HUDEP-2 (cell line): Measurements from ENCODE around the gene ATP6V1F.
A peak's percentile ranks its signal among the peaks of the same experiment; 100 is the strongest.

Source experiments
- DNase-seq, 76 experiments: peaks; one replicate each; lab custom pipeline; 2025; ENCODE audit not compliant: unreplicated experiment in 76 of 76; lab: John Stamatoyannopoulos, UW

ATP6V1F gene

DNA sequence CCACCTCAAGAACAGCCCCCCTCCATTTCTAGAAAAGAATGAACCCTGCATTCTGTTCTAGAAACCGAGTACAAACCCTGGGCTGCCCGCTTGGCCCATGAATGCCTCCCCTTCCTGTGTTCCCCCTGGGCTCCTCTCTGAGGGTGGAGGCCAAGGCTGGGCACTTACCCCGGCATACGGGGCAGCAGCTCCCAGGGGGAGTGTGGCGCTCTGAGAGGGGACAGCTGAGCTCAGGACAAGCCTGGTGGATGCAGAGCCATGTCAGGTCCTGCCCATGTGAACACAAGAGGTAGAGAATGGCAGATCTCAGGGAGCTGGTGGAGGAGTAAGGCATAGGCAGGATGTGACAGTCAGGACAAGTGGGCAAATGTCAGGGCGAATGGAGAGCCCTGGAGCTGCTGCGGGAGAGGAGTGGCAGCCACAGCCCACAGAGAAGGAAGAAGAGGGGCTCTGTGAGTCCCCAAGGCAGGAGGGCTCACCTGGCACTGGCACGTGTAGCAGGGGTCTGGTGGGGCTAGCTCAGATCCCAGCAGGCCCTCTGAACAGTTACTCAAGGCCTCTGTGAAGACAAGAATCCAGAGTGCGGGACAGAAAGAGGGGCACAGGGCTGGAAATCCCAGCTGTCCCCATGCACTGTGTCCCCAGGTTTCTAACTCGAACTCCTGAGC lies 18.9 kb downstream of the ATP6V1F start:
- no peak for DNase-seq

DNA sequence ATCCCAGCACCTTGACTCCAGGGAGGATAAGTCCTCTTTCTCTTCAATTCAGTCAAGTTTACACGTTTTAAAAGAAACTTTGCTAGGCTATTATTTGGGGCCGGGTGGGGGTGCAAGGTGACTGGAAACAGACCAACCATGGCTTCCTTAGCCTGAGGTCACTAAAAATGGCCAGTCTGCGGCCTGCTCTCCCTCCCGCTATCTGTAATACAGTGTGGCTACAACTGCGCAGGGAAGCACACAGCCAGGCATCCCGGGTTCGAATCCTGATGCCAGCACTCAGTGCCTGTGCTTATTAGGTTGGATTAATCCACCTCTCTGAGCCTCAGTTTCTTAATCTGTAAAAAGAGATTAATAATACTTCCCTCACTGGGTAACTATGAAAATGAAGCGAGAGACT lies 19.5 kb downstream of the ATP6V1F start:
- DNase-seq, result no peak

DNA sequence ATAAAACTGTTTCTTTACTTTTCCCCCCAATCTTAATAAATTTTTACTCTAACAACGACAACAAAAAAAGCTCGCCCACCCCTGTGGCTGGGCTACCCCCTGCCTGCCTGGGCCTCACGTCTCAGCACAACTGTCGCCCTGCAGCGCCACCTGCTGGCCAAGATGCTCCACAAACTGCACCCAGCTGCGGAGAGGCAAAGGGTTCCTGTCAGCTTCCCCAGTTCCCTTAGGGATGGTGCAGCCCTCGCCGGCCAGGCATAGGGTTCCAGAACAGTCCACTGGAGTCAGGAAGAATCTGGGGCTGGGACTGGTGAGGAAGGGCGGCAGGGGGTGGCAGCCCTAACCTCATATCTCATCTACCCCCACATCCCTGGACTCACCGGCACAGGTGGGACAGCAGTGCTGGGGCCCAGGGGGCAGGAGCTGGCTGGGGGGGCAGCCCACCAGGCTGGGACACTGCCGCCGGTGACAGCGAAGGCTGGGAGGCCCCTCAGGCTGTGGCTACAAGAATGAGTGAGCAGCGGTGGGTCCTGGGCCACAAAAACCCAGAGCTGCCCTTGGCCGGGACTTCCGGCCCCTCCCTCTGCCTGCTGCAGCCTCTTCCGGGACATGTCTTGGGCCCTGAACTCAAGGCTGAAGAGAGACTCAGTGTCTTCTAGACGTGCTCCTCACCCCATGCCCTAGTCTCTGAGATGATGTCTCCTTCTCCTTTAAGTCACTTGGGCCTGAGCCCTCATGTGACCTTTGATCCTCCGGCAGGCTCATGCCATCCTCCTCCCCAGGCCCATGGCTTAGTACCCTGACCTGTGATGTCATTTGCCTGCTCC lies 21.2 kb downstream of the ATP6V1F start:
- peak in 70 of 76 experiments; percentile 3 to 82 (median 56) for DNase-seq

GRCh38 chr7:128884561-128885369 lies 22.1 kb downstream of the ATP6V1F start:
- no peak for DNase-seq

DNA sequence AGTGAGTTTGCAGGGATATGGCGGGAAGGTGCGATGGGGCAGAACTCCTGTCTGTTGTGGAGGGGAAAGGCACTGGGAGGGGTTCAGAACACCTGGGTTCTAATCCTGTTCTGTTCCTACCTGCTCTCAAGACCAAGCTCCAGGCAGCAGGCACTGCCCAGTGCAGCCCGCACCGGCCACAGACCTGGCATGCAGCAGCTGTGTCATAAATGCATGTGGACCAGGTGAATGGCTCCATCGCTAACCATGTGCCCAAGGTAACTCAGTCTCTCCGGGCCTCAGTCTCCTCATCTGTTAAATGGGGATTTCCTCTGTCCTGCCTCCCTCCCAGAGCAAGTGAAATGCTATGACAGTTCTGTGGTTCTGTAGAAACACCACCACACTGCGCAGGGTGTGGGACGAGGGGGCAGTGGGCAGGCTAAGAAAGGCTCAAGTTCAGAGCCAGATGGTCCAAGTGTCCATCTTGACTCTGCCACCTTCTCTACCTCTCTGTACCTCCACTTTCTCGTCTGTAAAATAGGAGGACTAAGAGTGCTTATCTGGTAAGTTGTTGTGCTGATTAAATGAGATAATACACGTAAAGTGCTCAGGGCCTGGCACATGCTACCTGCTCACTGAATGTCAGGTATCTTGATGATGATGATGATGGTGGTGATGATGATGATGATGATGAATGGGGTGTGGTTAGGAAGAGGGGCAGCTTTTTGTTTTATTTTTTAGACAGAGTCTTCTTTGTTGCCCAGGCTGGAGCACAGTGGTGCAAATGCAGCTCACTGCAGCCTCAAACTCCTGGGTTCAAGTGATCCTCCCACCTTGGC lies 22.9 kb downstream of the ATP6V1F start:
- no peak for DNase-seq

DNA sequence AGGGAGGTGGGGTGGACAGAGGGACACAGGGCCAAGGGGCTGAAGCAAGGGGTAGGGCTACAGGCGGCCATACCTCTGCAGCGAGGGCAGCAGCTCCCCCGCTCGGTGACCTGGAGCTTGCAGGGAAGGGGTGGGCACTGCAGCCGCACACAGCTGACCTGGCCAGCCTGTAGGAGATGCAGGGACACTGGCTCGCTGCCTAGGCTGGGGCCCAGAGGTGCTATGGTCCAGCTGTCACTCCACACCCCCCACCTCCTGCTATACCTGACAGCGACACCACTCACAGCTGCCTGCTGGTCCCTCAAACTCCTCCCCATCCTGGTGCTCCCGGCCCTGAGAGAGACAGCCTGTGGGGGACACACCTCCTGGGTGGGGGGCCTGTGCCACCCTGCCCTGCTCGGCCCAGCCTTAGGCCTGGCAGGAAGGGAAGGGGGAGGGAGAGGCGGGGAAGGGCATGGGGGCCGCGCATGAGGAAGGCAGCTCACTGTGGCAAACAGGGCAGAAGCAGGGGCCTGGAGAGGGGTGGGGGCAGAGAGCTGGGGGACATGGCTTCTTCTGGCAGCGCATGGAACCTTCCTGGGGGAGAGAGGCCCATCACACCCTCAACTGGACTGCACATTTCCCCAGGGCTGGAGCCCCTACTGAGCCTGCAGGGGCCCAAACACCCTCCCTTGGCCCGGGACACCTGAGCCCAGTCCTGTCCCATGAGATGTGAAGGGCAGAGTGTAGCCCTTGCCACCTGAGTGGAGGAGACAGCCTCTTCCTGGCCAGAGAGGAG lies 23.9 kb downstream of the ATP6V1F start:
- DNase-seq, result no peak

DNA sequence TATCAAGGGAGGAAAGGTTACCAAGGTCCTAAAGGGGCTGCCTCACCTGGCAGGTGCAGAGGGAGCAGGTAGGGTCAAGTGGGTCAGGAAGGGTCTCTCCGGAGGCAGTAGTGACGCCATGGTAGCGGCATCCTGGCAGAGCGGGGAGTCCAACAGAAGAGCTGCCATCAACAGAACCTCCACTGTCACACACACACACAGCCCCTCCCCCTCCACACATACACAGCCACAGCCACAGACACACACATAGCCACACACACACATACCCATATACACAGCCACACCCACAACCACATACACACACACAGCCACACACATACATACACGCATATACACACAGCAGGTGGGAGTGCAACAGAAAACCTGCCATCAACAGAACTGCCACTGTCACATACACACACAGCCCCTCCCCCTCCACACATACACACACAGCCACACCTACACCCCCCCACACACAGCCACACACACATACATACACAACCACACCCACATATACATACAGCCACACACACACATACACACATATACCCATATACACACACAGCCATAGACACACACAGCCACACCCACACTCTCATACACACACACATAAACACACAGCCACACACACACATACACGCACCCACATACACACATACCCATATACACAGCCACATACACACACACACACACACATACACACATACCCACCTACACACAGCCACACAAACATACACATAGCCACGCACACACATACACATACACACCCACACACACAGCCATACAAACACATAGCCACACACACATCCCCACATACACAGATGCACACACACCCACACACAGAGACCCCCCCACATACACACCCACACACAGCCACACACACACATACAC lies 24.7 kb downstream of the ATP6V1F start:
- DNase-seq, result no peak

- DNase-seq, result no peak
Observed at GRCh38 chr7:128888039-128888755, 25.5 kb downstream of the ATP6V1F start.

GRCh38 chr7:128888756-128889095 lies 26.1 kb downstream of the ATP6V1F start:
- DNase-seq, result no peak

- DNase-seq, result no peak
Observed at GRCh38 chr7:128889121-128889520, 26.5 kb downstream of the ATP6V1F start.

GRCh38 chr7:128890306-128891109 lies 27.9 kb downstream of the ATP6V1F start:
- DNase-seq, result peak in 10 of 76 experiments; percentile 2 to 29 (median 11)

DNA sequence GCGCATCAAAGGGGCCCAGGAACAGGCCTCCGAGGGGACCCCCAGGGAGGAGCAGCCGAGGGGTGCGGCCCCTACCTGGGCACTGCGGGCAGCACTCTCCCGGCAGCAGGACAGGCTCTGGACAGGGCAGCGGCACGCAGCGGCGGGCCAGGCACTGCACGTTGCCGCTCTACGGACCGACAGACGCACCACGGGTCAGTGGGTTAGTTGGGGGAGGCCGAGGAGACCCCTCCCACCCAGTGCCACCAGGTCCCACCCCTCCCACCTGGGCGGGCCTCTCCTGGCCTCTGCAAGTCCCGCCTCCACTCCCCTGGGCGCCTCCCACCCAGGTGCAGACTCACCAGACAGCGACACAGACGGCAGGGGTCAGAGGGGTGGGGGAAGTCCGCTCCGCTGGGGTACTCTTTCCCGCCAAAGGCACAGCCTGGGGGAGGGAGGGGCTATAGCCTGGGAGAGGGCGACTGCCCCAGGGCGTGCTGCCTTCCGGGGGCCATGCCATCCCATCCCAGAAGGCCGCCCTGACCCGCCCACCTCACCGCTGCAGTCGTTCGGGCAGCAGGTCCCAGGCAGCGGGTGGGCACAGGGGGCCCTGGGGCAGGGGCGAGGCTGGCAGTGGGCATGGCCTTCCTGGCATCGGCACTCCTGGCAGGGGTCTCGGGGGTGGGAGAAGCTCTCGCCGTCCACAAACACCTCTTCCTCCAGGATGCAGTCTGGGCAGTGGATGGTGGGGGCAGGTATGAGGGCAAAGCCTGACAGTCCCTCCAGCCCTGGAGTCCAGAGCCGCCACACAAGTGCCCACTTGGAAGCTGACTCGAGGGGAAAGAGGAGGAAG lies 28.7 kb downstream of the ATP6V1F start:
- no peak for DNase-seq

GRCh38 chr7:128891942-128892269 lies 29.2 kb downstream of the ATP6V1F start:
- no peak for DNase-seq

- DNase-seq, result no peak
Observed at GRCh38 chr7:128892521-128893250, 30.0 kb downstream of the ATP6V1F start.

DNA sequence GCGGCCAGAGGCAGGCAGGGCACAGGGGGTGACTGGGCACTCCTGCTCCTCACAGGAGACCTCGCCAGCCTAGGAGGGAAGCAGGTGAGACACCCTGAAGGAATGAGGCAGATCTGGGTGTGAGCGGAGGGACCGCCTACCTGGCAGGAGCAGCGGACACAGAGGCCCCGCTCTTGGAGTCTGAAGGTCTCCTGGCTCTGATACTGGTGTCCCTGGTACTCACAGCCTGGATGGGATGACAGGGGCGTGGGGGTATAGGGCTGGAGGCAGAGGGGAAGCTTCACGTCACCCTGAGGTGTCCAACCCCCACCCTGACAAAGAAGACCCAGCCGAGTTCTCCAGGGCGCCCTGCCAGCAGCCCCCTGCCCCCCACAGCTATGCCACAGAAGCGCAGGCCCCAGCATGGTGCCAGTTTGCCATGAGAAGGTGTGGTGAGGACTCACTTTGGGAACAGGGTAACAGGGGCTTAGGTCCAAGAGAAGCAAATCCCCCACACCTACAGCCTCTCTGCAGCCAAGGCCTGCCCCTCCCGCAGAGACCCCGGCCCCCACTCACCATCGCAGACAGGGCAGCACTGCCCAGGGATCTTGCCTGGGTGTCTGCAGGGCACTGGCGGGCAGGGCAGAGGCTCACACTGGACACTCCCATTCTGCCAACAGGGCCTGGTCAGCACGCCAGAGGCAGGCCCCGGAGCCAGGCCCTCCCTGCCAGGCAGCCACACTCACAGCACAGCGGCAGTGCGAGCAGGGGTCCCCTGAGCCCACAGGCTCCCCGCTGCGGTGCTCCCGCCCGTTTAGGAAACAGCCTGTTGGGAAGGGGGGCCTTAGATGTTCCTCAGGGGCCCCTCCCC lies 30.8 kb downstream of the ATP6V1F start:
- DNase-seq, result no peak
